Activated T-helper 1 cell treated with anti-CD3 and anti-CD28 coated beads, Interleukin-12 subunit alpha, Interleukin-12 subunit beta, Interleukin-2, Interleukin-4 antibody, amounts not matched to agents 30 ng/mL and 10 ng/mL and 1 ng/mL, durations not matched to agents 14 hours and 24 hours and 36 hours (primary cell): ENCODE data around the gene FAM171A1. TPM values are rescaled to one million over a fixed set of nuclear protein-coding genes. Genes with fewer than 3 reads are reported as not detected.
A peak's percentile ranks its signal among the peaks of the same experiment; 100 is the strongest.
"Not testable (repeated sequence)": the region's sequence is repeated elsewhere in the genome, so short reads cannot be mapped to it uniquely, and the experiment has no call there.

ENCODE experiments used
- DNase-seq: peaks from one replicate; pipeline ENCODE4 v3.0.0; 2021; ENCODE audit warnings: low spot score
- H3K27ac Mint-ChIP-seq: one replicate; pipeline ENCODE4 v1.8.0; 2021; ENCODE audit warnings: mild to moderate bottlenecking, mixed read lengths
- H3K27me3 Mint-ChIP-seq: one replicate; pipeline ENCODE4 v1.8.0; 2022; ENCODE audit warnings: mild to moderate bottlenecking, moderate library complexity, mixed read lengths; ENCODE audit not compliant: insufficient read depth
- H3K36me3 Mint-ChIP-seq: one replicate; pipeline ENCODE4 v1.8.0; 2021; ENCODE audit warnings: low read depth, mixed read lengths
- H3K4me1 Mint-ChIP-seq: one replicate; pipeline ENCODE4 v1.8.0; 2021; ENCODE audit warnings: low read depth, mixed read lengths
- H3K4me3 Mint-ChIP-seq: one replicate; pipeline ENCODE4 v1.8.0; 2021; ENCODE audit warnings: mild to moderate bottlenecking, moderate library complexity, mixed read lengths
- H3K9me3 Mint-ChIP-seq: one replicate; pipeline ENCODE4 v1.8.0; 2021; ENCODE audit warnings: mixed read lengths
- intact Hi-C: fragments of 100-400 bp; cut with micrococcal nuclease; formaldehyde crosslinking; loops from one replicate; pipeline ENCODE4 v1.15.1; 2024
- total RNA-seq: library from RNA; stranded (reverse); gene quantifications from 2 replicates; pipeline ENCODE4 v1.2.3, GENCODE V29; 2022

Gene FAM171A1
- total RNA-seq, result 0.96 and 1.5 TPM in 2 replicates

DNA sequence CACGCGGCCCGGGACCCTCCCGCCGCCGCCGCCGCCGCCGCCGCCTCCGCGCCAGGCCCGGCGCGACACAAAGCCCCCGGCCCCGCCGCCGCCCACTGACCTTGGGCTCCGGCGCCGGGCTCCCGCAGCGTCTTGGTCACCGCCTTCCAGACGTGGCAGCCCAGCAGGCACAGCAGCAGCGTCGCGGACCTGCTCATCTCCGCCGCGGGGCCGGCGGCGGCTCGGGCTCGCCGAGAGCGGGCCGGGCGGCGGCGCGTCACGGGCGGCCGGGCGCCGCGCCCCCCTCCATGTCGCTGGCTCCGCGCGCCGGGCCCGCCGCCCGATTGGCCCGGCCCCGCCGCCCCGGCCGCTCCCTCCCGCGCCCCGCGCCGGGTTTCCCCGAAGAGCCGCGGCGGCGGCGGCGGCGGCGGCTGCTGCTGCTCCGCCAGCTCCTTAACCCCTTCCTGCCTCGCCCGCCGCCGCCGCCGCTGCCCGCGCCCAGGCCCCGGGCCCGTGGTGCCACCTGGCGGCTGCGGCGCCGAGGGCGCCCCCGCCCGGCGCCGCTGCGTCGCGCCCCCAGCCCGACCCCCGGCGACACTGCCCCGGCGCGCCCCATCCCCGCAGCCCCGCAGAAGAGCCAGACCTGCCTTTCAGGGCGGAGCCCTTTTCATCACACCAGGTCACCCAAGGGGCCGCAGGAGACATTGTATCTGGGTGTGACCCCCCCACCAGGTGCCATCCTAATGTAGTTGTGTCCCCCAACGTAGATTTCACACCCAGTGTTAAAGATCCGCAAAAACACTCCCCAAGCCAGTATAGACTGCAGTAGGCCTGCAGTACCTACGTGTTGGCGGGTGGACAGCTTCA is at the start of gene FAM171A1:
FAM171A1 (minus strand) TSS at position 434 of the 846 bp plus-strand sequence; CDS start at position 197, 237 bp downstream.
- no peaks in the 10 kb centered on the region for H3K9me3 Mint-ChIP-seq
- no peaks in the 10 kb centered on the region for H3K4me1 Mint-ChIP-seq
- intact Hi-C loops, result loop anchor here (1.0 to 10.0 kb wide), 4 partner anchors 162 to 376 kb away; no protein-coding TSS in a partner anchor
- H3K4me3 Mint-ChIP-seq, result peak within 1 kb of the TSS; percentile 82
- H3K27ac Mint-ChIP-seq, result peak within 1 kb of the TSS; percentile 9
- H3K27me3 Mint-ChIP-seq, result peaks cover 76% of the 10 kb centered on the region
- no peaks in the 10 kb centered on the region for H3K36me3 Mint-ChIP-seq
- peak; percentile 48 for DNase-seq

DNA sequence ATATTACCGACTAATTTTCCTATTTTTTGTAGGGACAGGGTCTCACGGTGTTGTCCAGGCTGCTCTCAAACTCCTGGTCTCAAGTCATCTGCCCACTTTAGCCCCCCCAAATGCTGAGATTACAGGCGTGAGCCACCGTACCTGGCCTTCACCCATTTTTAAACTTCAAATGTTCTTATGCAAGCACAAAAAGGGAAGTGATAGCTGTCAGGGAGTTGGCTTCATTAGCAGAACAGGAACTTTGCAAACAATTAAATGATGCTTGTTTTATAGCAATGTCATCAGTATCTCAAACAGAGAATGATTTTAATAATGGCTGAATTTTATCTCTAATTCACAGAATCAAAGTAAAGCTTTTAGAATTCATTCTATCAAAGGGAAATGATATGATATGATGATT is 49.8 kb upstream of the FAM171A1 start:
- peaks cover 3% of the 10 kb centered on the region for H3K27me3 Mint-ChIP-seq

DNA sequence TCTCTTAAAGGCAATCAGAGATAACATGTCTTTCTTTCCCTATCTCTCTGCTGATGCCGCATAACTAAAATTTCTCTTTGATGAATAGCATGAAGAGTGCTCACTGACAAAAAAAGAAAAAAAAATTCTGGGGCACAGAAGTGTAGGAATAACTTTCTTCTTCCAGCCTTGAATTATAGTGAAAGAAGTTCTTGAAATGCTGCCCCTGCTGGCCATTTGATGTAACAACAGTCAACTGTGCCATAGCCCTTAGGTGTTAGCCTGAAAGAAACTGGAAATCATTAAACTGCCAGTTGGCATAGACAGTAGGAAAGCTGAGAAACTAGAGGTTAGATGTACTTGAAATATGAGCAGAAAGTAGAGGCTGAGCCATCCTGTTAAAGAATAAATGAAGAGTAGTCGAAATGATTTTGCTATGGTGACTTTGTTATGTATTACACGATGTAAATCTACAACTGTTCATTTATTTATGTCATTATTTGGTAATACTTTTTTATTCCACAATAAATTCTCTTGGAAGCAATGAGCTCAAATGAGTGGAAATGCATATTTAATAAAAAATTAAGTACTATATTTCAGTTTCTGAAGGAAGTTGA is 48.3 kb upstream of the FAM171A1 start:
- Mint-ChIP-seq H3K27me3 (peaks cover 3% of the 10 kb centered on the region), H3K4me3 (no peak overlapping the region), H3K9me3 (no peaks in the 10 kb centered on the region), H3K27ac (no peak overlapping the region), H3K36me3 (no peaks in the 10 kb centered on the region), H3K4me1 (no peaks in the 10 kb centered on the region)
- intact Hi-C loops, result no loop called here
- DNase-seq, result no peak

More for the DNA sequence above, 49.8 kb upstream of the FAM171A1 start:
- Mint-ChIP-seq H3K9me3 (no peaks in the 10 kb centered on the region), H3K4me3 (no peak overlapping the region), H3K27ac (no peak overlapping the region), H3K36me3 (no peaks in the 10 kb centered on the region), H3K4me1 (no peaks in the 10 kb centered on the region)
- intact Hi-C loops, result no loop called here
- DNase-seq, result no peak

DNA sequence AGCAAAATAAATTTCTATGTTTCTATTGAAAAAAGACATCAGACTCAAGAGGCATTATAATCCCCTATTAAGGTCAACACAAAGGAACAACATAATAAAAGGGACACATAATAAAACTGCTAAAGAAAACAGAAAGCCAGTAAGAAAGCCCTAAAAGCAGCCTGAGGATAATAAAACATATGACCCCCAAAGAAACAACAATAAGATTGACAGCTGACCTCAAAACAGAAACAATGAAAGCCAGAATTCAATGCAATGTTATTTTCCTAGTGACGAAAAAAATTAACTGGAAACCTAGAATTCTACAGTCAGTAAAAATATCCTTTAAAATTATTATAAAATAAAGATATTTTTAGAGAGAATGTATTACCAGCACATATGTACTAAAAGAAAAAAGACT is 44.9 kb upstream of the FAM171A1 start:
- DNase-seq, result no peak
- H3K4me3 Mint-ChIP-seq, result no peak overlapping the region
- no peaks in the 10 kb centered on the region for H3K4me1 Mint-ChIP-seq
- no peaks in the 10 kb centered on the region for H3K36me3 Mint-ChIP-seq
- H3K27me3 Mint-ChIP-seq, result peaks cover 6% of the 10 kb centered on the region
- intact Hi-C loops, result no loop called here
- H3K27ac Mint-ChIP-seq, result no peak overlapping the region
- no peaks in the 10 kb centered on the region for H3K9me3 Mint-ChIP-seq

- Mint-ChIP-seq H3K27me3 (peaks cover 7% of the 10 kb centered on the region), H3K9me3 (no peaks in the 10 kb centered on the region), H3K4me1 (no peaks in the 10 kb centered on the region), H3K4me3 (no peak overlapping the region), H3K27ac (no peak overlapping the region), H3K36me3 (no peaks in the 10 kb centered on the region)
- DNase-seq, result no peak
- intact Hi-C loops, result no loop called here
Observed at GRCh38 chr10:15411010-15411409, 39.9 kb upstream of the FAM171A1 start.

DNA sequence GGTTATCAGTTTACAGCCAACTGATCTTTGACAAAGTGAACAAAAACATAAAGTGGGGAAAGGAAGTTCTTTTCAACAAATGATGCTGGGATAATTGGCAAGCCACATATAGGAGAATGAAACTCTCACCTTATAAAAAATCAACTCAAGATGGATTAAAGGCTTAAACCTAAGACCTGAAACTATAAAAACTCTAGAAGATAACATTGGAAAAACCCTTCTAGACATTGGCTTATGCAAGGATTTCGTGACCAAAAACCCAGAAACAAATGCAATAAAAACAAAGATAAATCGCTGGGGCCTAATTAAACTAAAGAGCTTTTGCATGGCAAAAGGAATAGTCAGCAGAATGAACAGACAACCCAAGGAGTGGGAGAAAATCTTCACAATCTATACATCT is 38.3 kb upstream of the FAM171A1 start:
- H3K9me3 Mint-ChIP-seq, H3K27ac Mint-ChIP-seq, intact Hi-C loops, H3K4me3 Mint-ChIP-seq, H3K4me1 Mint-ChIP-seq, H3K36me3 Mint-ChIP-seq, DNase-seq: not testable (repeated sequence)
- peaks cover 14% of the 10 kb centered on the region for H3K27me3 Mint-ChIP-seq

DNA sequence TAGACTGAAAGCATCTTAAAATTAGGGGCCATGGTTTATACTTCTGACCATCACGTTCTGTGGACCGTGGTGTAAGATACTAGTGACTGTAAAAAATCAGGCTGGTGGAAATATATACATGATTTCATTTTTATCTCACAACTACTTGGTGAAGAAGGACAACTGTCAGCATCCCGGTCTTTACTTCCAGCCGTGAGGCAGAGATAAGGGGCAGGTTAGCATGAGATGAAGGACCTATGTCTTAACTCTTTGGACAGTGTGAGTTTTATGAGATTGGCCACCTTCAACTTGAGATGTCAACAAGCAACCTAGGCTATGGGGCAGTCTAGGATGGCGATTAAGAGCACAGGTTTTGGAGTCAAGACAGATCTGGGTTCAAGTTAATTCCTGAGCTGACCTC is 37.5 kb upstream of the FAM171A1 start:
- H3K27ac Mint-ChIP-seq, result no peak overlapping the region
- no peak overlapping the region for H3K4me3 Mint-ChIP-seq
- H3K27me3 Mint-ChIP-seq, result peaks cover 15% of the 10 kb centered on the region
- no peak for DNase-seq
- H3K4me1 Mint-ChIP-seq, result no peaks in the 10 kb centered on the region
- no peaks in the 10 kb centered on the region for H3K36me3 Mint-ChIP-seq
- intact Hi-C loops, result no loop called here
- no peaks in the 10 kb centered on the region for H3K9me3 Mint-ChIP-seq

DNA sequence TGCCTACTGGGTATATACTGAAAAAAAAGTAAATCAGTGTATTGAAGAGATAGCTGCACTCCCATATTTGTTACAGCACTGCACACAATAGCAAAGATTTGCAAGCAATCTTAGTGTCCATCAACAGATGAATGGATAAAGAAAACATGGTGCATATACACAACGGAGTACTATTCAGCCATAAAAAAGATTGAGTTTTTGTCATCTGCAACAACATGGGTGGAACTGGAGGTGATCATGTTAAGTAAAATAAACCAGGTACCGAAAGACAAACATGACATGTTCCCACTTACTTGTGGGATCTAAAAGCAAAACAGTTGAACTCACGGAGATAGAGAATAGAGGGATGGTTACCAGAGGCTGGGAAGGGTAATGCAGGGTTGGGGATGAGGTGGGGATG is 34.2 kb upstream of the FAM171A1 start:
- no peak overlapping the region for H3K27ac Mint-ChIP-seq
- intact Hi-C loops, result no loop called here
- DNase-seq, result no peak
- H3K4me3 Mint-ChIP-seq, result no peak overlapping the region
- H3K4me1 Mint-ChIP-seq, result no peaks in the 10 kb centered on the region
- H3K36me3 Mint-ChIP-seq, result no peaks in the 10 kb centered on the region
- H3K27me3 Mint-ChIP-seq, result peaks cover 13% of the 10 kb centered on the region
- no peaks in the 10 kb centered on the region for H3K9me3 Mint-ChIP-seq

DNA sequence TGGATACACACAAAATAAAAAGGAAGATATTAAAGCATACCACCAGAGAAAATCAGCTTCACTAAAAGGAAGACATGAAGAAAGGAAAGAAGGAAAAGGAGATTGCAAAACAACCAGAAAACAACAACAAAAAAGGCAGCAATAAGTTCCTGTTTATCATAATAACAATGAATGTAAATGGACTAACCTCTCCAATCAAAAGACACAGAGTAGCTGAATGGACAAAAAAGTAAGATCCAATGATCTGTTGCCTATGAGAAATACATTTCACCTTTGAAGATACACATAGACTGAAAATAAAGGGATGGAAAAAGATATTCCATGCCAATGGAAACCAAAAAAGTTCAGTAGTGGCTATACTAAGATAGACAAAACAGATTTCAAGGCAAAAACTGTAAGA is 30.3 kb upstream of the FAM171A1 start:
- Mint-ChIP-seq H3K9me3 (no peaks in the 10 kb centered on the region), H3K36me3 (no peaks in the 10 kb centered on the region), H3K4me3 (no peak overlapping the region), H3K27me3 (peaks cover 15% of the 10 kb centered on the region), H3K4me1 (no peaks in the 10 kb centered on the region), H3K27ac (no peak overlapping the region)
- DNase-seq, result no peak
- intact Hi-C loops, result no loop called here

DNA sequence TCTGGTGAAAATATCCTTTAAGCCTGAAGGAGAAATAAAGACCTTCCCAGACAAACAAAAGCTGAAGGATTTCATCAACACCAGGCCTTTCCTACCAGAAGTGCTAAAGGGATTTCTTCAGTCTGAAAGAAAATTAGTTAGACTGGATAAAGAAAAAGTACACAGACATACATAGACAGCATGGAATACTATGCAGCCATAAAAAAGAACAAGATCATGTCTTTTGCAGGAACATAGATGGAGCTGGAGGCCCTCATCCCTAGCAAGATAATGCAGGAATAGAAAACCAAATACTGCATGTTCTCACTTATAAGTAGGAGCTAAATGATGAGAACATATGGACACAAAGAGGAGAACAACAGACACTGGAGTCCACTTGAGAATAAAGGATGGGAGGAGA is 29.4 kb upstream of the FAM171A1 start:
- DNase-seq, H3K4me1 Mint-ChIP-seq, H3K27ac Mint-ChIP-seq, H3K4me3 Mint-ChIP-seq, intact Hi-C loops, H3K36me3 Mint-ChIP-seq, H3K9me3 Mint-ChIP-seq: not testable (repeated sequence)
- H3K27me3 Mint-ChIP-seq, result peaks cover 13% of the 10 kb centered on the region

DNA sequence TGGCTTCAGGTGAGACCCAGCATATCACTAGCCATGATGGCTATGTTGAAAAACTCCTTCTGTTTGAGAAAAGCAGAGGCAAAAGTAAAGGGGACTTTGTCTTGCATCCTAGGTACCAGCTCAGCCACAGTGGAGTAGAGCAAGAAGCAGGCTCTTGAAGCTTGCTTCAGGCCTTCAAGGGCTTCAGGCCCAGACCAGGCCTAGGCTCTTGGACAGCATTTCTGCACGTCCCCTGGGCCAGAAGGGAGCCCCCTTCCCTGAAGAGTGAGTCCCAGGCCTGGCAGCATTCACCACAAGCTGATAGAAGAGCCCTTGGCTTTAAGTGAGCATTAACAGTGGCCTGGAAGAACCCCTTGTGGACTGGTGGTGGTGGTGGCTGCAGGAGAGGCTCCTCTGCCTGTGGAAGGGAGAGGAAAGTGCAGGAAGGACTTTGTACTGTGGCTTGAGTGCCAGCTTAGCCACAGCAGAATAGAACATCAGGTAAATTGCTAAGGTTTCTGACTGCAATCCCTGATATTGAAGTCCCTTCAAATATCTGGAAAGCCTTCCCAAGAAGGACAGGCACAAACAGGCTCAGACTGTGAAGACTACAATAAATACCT is 28.1 kb upstream of the FAM171A1 start:
- H3K27ac Mint-ChIP-seq, result no peak overlapping the region
- intact Hi-C loops, result no loop called here
- H3K36me3 Mint-ChIP-seq, result no peaks in the 10 kb centered on the region
- H3K27me3 Mint-ChIP-seq, result peaks cover 7% of the 10 kb centered on the region
- H3K4me1 Mint-ChIP-seq, result no peaks in the 10 kb centered on the region
- H3K4me3 Mint-ChIP-seq, result no peak overlapping the region
- no peaks in the 10 kb centered on the region for H3K9me3 Mint-ChIP-seq
- DNase-seq, result no peak

DNA sequence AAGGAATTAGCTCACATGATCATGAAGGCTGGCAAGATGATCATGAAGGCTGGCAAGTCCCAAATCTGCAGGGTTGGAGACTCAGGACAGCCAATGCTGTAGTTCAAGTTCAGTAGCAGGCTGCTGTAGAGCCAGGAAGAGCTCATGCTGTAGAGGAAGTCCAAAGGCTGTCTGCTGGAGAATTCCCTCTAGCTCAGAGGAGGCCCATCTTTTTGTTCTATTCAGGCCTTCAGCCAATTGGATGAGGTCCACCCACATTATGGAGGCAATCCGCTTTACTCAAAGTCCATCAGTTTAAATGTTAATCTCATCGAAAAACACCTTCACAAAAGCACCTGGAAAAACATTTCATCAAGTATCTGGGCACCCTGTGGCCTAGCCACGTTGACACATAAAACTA is 24.8 kb upstream of the FAM171A1 start:
- intact Hi-C loops, result no loop called here
- Mint-ChIP-seq H3K36me3 (no peaks in the 10 kb centered on the region), H3K4me3 (no peak overlapping the region), H3K4me1 (no peaks in the 10 kb centered on the region), H3K27ac (no peak overlapping the region), H3K27me3 (peaks cover 3% of the 10 kb centered on the region), H3K9me3 (no peaks in the 10 kb centered on the region)
- no peak for DNase-seq

- Mint-ChIP-seq H3K9me3 (no peaks in the 10 kb centered on the region), H3K4me1 (no peaks in the 10 kb centered on the region), H3K27me3 (no peaks in the 10 kb centered on the region), H3K36me3 (no peaks in the 10 kb centered on the region), H3K27ac (no peak overlapping the region), H3K4me3 (no peak overlapping the region)
- DNase-seq, result no peak
- intact Hi-C loops, result no loop called here
Observed at GRCh38 chr10:15393139-15393825, 22.2 kb upstream of the FAM171A1 start.
